ENCODE measurements around the gene SLC18A2. TPM values are rescaled to one million over a fixed set of nuclear protein-coding genes. Genes with fewer than 3 reads are reported as not detected.

Gene SLC18A2
- total and polyA plus RNA-seq, 10 of the 15 experiments (the other 5 are each of a cell fraction or from before 2014, with no cell fraction given), result 0.06 to 1.1 (median 0.25) TPM; not detected in 5

DNA sequence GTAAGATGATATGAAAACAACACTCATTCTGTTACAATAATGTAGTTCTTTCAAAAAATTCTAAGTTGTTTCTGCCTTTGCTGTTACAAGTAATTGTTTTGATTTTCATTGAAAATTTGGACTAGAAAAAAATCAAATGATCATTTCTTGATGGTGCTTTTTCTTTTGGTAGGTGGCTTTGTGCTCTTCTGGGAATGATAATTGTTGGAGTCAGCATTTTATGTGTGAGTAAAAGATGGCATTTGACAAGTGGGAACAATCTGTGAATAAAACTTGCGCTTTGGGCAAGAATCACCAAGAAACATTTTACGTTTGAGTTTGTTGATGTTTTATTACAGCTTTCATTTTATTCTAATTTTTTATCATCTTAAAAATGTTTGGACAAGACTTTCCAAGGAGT lies 25.9 kb downstream of the SLC18A2 start:
- no peaks in the 10 kb centered on the region for H3K79me2 ChIP-seq (ENCODE audit: control insufficient read depth, insufficient read depth, low read length)
- H3K36me3 ChIP-seq (ENCODE audit: control insufficient read depth in 2 of 2, insufficient read depth in 2 of 2, low read length in 1 of 2), result no peaks in the 10 kb centered on the region
- no peaks in the 10 kb centered on the region for H3K9me3 ChIP-seq (replicated peaks; ENCODE audit: control insufficient read depth, insufficient read depth, low read length)
- no peak overlapping the region for H3K27ac ChIP-seq (ENCODE audit: control insufficient read depth, insufficient read depth)
- FAIRE-seq (no peak), ATAC-seq (no peak), DNase-seq (ENCODE audit: low read depth, low spot score) (no peak)
- ChIA-PET CTCF (interaction anchor here (1.2 to 1.4 kb wide), 2 partner anchors 9 to 53 kb away, joined by 4 to 5 read pairs; no protein-coding TSS in a partner anchor), RAD21 (ENCODE audit: unreplicated experiment) (interaction anchor here (1.2 kb wide), 1 partner anchor 211 kb away, joined by 4 read pairs; no protein-coding TSS in a partner anchor), SMC1A (ENCODE audit: uncharacterized antibody, unreplicated experiment) (interaction anchor here (0.6 to 1.2 kb wide), 3 partner anchors 9 to 53 kb away, joined by 3 read pairs; no protein-coding TSS in a partner anchor), POLR2A (no interaction called here)
- H4K20me1 ChIP-seq (ENCODE audit: control insufficient read depth, insufficient read depth), result no peaks in the 10 kb centered on the region
- WGBS (ENCODE audit: insufficient coverage, insufficient replicate concordance, low lambda C conversion rate, missing lambda C conversion rate), result 47% methylated on average over 2 of the region's 2 CpGs
- H3K9ac ChIP-seq (ENCODE audit: control insufficient read depth, insufficient read depth, low read length), result no peak overlapping the region
- no peak overlapping the region for H3K4me3 ChIP-seq
- H2AFZ ChIP-seq (ENCODE audit: control insufficient read depth, low read depth, low read length), result no peak overlapping the region
- TF ChIP-seq JUND (IDR thresholded peaks at IDR 0.05; ENCODE audit: low read depth, low read length) (no peak), IRF4 (IDR thresholded peaks at IDR 0.05; ENCODE audit: low read depth, low read length) (no peak), RAD21 (IDR thresholded peaks at IDR 0.05; ENCODE audit: insufficient read depth, low read depth, low read length) (no peak)
- no peaks in the 10 kb centered on the region; a peak in 1 of 4 replicates for H3K27me3 ChIP-seq (replicated peaks in 1 of 2; ENCODE audit: control insufficient read depth in 2 of 2, insufficient read depth in 2 of 2, low read length in 1 of 2)
- no TSS peak for BruUV-seq (replicated peaks)
- intact Hi-C loops (cut with micrococcal nuclease; ENCODE audit: unreplicated experiment) (no loop called here), in situ Hi-C loops (cut with MboI) (no loop called here)
- no peaks in the 10 kb centered on the region for H3K4me1 ChIP-seq (ENCODE audit: control insufficient read depth, insufficient read depth, low read length)
- no peak overlapping the region for H3K4me2 ChIP-seq (ENCODE audit: control insufficient read depth, insufficient read depth)

DNA sequence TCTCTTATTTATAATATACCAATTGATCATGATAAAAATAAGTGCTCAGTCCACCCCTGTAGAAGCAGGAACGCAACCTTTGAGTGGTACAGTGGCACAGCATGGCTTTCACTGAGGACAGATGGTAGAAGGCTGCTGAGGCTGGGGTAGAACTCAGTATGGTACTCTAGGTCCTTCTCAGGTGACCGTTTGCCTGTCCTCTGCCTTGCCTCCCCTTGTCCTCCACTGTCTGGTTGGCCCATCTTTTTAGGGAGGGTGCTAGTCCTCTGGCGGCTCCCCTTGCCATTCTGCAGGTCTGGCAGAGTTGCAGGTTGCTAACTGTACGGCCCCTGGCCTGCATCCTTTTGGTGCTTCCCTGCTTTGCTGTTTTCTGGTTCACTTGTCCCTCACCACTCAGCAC lies 27.3 kb downstream of the SLC18A2 start:
- no peaks in the 10 kb centered on the region for H3K36me3 ChIP-seq (ENCODE audit: control insufficient read depth in 2 of 2, insufficient read depth in 2 of 2, low read length in 1 of 2)
- H3K27ac ChIP-seq (ENCODE audit: control insufficient read depth, insufficient read depth), result no peak overlapping the region
- no peak for FAIRE-seq
- ATAC-seq, result no peak
- no peaks in the 10 kb centered on the region; a peak in 1 of 4 replicates for H3K27me3 ChIP-seq (replicated peaks in 1 of 2; ENCODE audit: control insufficient read depth in 2 of 2, insufficient read depth in 2 of 2, low read length in 1 of 2)
- H2AFZ ChIP-seq (ENCODE audit: control insufficient read depth, low read depth, low read length), result no peak overlapping the region
- ChIA-PET RAD21 (ENCODE audit: unreplicated experiment) (interaction anchor here (1.0 kb wide), 1 partner anchor 51 kb away, joined by 3 read pairs; no protein-coding TSS in a partner anchor), POLR2A (interaction anchor here (0.5 kb wide), 1 partner anchor 105 kb away, joined by 5 read pairs; no protein-coding TSS in a partner anchor), CTCF (no interaction called here), SMC1A (ENCODE audit: uncharacterized antibody, unreplicated experiment) (no interaction called here)
- no peaks in the 10 kb centered on the region for H4K20me1 ChIP-seq (ENCODE audit: control insufficient read depth, insufficient read depth)
- H3K4me3 ChIP-seq, result no peak overlapping the region
- in situ Hi-C loops (cut with MboI) (no loop called here), intact Hi-C loops (cut with micrococcal nuclease; ENCODE audit: unreplicated experiment) (no loop called here)
- 56% methylated on average over 4 of the region's 4 CpGs for WGBS (ENCODE audit: insufficient coverage, insufficient replicate concordance, low lambda C conversion rate, missing lambda C conversion rate)
- no peaks in the 10 kb centered on the region for H3K79me2 ChIP-seq (ENCODE audit: control insufficient read depth, insufficient read depth, low read length)
- BruUV-seq (replicated peaks), result no TSS peak
- no peak for DNase-seq (ENCODE audit: low read depth, low spot score)
- no peak overlapping the region for H3K9ac ChIP-seq (ENCODE audit: control insufficient read depth, insufficient read depth, low read length)
- no peaks in the 10 kb centered on the region for H3K4me1 ChIP-seq (ENCODE audit: control insufficient read depth, insufficient read depth, low read length)
- H3K9me3 ChIP-seq (replicated peaks; ENCODE audit: control insufficient read depth, insufficient read depth, low read length), result no peaks in the 10 kb centered on the region
- no peak overlapping the region for H3K4me2 ChIP-seq (ENCODE audit: control insufficient read depth, insufficient read depth)
- TF ChIP-seq, protein P1, sequence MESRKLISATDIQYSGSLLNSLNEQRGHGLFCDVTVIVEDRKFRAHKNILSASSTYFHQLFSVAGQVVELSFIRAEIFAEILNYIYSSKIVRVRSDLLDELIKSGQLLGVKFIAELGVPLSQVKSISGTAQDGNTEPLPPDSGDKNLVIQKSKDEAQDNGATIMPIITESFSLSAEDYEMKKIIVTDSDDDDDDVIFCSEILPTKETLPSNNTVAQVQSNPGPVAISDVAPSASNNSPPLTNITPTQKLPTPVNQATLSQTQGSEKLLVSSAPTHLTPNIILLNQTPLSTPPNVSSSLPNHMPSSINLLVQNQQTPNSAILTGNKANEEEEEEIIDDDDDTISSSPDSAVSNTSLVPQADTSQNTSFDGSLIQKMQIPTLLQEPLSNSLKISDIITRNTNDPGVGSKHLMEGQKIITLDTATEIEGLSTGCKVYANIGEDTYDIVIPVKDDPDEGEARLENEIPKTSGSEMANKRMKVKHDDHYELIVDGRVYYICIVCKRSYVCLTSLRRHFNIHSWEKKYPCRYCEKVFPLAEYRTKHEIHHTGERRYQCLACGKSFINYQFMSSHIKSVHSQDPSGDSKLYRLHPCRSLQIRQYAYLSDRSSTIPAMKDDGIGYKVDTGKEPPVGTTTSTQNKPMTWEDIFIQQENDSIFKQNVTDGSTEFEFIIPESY (IDR thresholded peaks at IDR 0.05), result no peak
- TF ChIP-seq MTA2 (IDR thresholded peaks at IDR 0.05; ENCODE audit: low read depth) (no peak), IKZF2 (IDR thresholded peaks at IDR 0.05) (no peak), TCF7 (IDR thresholded peaks at IDR 0.05; ENCODE audit: borderline replicate concordance) (no peak)
- TF ChIP-seq, protein P2, sequence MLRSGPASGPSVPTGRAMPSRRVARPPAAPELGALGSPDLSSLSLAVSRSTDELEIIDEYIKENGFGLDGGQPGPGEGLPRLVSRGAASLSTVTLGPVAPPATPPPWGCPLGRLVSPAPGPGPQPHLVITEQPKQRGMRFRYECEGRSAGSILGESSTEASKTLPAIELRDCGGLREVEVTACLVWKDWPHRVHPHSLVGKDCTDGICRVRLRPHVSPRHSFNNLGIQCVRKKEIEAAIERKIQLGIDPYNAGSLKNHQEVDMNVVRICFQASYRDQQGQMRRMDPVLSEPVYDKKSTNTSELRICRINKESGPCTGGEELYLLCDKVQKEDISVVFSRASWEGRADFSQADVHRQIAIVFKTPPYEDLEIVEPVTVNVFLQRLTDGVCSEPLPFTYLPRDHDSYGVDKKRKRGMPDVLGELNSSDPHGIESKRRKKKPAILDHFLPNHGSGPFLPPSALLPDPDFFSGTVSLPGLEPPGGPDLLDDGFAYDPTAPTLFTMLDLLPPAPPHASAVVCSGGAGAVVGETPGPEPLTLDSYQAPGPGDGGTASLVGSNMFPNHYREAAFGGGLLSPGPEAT (IDR thresholded peaks at IDR 0.05; ENCODE audit: low read depth), result no peak
- TF ChIP-seq, protein P3, sequence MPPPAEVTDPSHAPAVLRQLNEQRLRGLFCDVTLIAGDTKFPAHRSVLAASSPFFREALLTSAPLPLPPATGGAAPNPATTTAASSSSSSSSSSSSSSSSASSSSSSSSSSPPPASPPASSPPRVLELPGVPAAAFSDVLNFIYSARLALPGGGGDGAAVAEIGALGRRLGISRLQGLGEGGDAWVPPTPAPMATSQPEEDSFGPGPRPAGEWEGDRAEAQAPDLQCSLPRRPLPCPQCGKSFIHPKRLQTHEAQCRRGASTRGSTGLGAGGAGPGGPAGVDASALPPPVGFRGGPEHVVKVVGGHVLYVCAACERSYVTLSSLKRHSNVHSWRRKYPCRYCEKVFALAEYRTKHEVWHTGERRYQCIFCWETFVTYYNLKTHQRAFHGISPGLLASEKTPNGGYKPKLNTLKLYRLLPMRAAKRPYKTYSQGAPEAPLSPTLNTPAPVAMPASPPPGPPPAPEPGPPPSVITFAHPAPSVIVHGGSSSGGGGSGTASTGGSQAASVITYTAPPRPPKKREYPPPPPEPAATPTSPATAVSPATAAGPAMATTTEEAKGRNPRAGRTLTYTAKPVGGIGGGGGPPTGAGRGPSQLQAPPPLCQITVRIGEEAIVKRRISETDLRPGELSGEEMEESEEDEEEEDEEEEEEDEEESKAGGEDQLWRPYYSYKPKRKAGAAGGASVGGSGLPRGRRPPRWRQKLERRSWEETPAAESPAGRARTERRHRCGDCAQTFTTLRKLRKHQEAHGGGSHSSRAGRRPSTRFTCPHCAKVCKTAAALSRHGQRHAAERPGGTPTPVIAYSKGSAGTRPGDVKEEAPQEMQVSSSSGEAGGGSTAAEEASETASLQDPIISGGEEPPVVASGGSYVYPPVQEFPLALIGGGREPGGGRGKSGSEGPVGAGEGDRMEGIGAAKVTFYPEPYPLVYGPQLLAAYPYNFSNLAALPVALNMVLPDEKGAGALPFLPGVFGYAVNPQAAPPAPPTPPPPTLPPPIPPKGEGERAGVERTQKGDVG (CRISPR knock-in tag; IDR thresholded peaks at IDR 0.05), result no peak

All from GM12878 (cell line).